GM23338 (cell line): ENCODE data around the gene HEMK1. TPM values are rescaled to one million over a fixed set of nuclear protein-coding genes. Genes with fewer than 3 reads are reported as not detected.

Experiments used
- ATAC-seq: fragments of 200-7000 bp; cut with Tn5 transposase; 3 replicates; pipeline ENCODE4 v1.9.1; 2020
- DNase-seq: peaks from one replicate; pipeline ENCODE4 v3.0.0-alpha.2; 2015; ENCODE audit warnings: low spot score
- H2AFZ ChIP-seq: fragments of 200-600 bp; sonication (generic); 2 replicates; pipeline ENCODE4 v1.8.0; 2016; ENCODE audit warnings: antibody characterized with exemption, mild to moderate bottlenecking, moderate library complexity
- H3F3A ChIP-seq: fragments of 200-600 bp; sonication (generic); replicated peaks from 2 replicates; pipeline ENCODE4 v1.8.0; 2017; ENCODE audit warnings: antibody characterized with exemption, mixed run types, low read depth
- H3K27ac ChIP-seq: fragments of 200-600 bp; sonication (generic); 2 replicates; pipeline ENCODE4 v1.6.1; 2016; ENCODE audit warnings: low read depth
- H3K27me3 ChIP-seq: fragments of 200-600 bp; sonication (generic); 2 replicates; pipeline ENCODE4 v1.8.0; 2016; ENCODE audit warnings: mild to moderate bottlenecking, mixed run types, moderate library complexity; ENCODE audit not compliant: insufficient read depth
- H3K36me3 ChIP-seq: fragments of 200-600 bp; sonication (generic); 2 replicates; pipeline ENCODE4 v1.8.0; 2016; ENCODE audit warnings: mild to moderate bottlenecking; ENCODE audit not compliant: insufficient read depth
- H3K4me1 ChIP-seq: fragments of 200-600 bp; sonication (generic); 2 replicates; pipeline ENCODE4 v1.8.0; 2016; ENCODE audit warnings: mild to moderate bottlenecking, moderate library complexity; ENCODE audit not compliant: insufficient read depth
- H3K4me2 ChIP-seq: fragments of 200-600 bp; sonication (generic); 2 replicates; pipeline ENCODE4 v1.7.1; 2017; ENCODE audit warnings: mixed run types
- H3K4me3 ChIP-seq: fragments of 200-600 bp; sonication (generic); 2 replicates; pipeline ENCODE4 v1.6.1; 2016; ENCODE audit warnings: mixed run types
- H3K79me2 ChIP-seq: fragments of 200-600 bp; sonication (generic); replicated peaks from 2 replicates; pipeline ENCODE4 v1.8.0; 2017; ENCODE audit warnings: mild to moderate bottlenecking; ENCODE audit not compliant: insufficient read depth
- H3K9me2 ChIP-seq: fragments of 200-600 bp; sonication (generic); 2 replicates; pipeline ENCODE4 v1.8.0; 2017; ENCODE audit not compliant: insufficient read depth
- H4K20me1 ChIP-seq: fragments of 200-600 bp; sonication (generic); replicated peaks from 2 replicates; pipeline ENCODE4 v1.8.0; 2017; ENCODE audit warnings: mild to moderate bottlenecking; ENCODE audit not compliant: insufficient read depth
- H3K27ac Mint-ChIP-seq: 2 replicates; pipeline ENCODE4 v1.8.0; 2020; ENCODE audit warnings: inconsistent platforms, mild to moderate bottlenecking, moderate library complexity, mixed read lengths
- H3K27me3 Mint-ChIP-seq: 3 replicates; pipeline ENCODE4 v1.8.0; 2022; ENCODE audit warnings: low read depth, mild to moderate bottlenecking, moderate library complexity, mixed read lengths, inconsistent platforms; ENCODE audit not compliant: insufficient read depth, poor library complexity
- H3K36me3 Mint-ChIP-seq: 3 replicates; pipeline ENCODE4 v1.8.0; 2021; ENCODE audit warnings: low read depth, mild to moderate bottlenecking, inconsistent platforms, moderate library complexity, mixed read lengths
- H3K4me1 Mint-ChIP-seq: 3 replicates; pipeline ENCODE4 v1.8.0; 2020; ENCODE audit warnings: mild to moderate bottlenecking, inconsistent platforms, mixed read lengths
- H3K4me3 Mint-ChIP-seq: 3 replicates; pipeline ENCODE4 v1.8.0; 2021; ENCODE audit warnings: moderate library complexity, mild to moderate bottlenecking, inconsistent platforms, mixed read lengths
- H3K9me3 Mint-ChIP-seq: 3 replicates; pipeline ENCODE4 v1.8.0; 2020; ENCODE audit warnings: moderate library complexity, mild to moderate bottlenecking, inconsistent platforms, mixed read lengths
- CREB1 ChIP-seq: fragments of 250-450 bp; sonication (Bioruptor Pico); IDR thresholded peaks from 2 replicates; pipeline ENCODE4 v1.5.0; 2020; ENCODE audit warnings: low read depth, mild to moderate bottlenecking, moderate library complexity
- EZH2 ChIP-seq: fragments of 200-600 bp; sonication (generic); IDR thresholded peaks from one replicate; pipeline ENCODE4 v1.8.0; 2017; ENCODE audit warnings: antibody characterized with exemption, mild to moderate bottlenecking, low read depth; ENCODE audit not compliant: unreplicated experiment
- JUNB ChIP-seq: IDR thresholded peaks from one replicate; pipeline ENCODE4 v1.6.1; 2016; ENCODE audit warnings: antibody characterized with exemption; ENCODE audit not compliant: unreplicated experiment
- NANOG ChIP-seq: IDR thresholded peaks from 2 replicates; pipeline ENCODE4 v1.6.1; 2016; ENCODE audit warnings: antibody characterized with exemption, borderline replicate concordance
- POLR2AphosphoS5 ChIP-seq: IDR thresholded peaks from 2 replicates; pipeline ENCODE4 v1.6.1; 2016; ENCODE audit warnings: antibody characterized with exemption, low read depth
- ZNF331 ChIP-seq: fragments of 250-450 bp; sonication (Bioruptor Pico); IDR thresholded peaks from 2 replicates; pipeline ENCODE4 v1.5.0; 2020; ENCODE audit warnings: low read depth, mild to moderate bottlenecking, moderate library complexity
- polyA plus RNA-seq: library from polyadenylated mRNA; unstranded; fragments of >200 nt; fragmentation: Nextera tagmentation; extraction: Ambion mirVana; gene quantifications from 2 replicates; pipeline ENCODE4 v1.2.1, GENCODE V29; 2016
- total RNA-seq: library from RNA; depleted of rRNA; stranded (reverse); fragments of >200 nt; shearing (Covaris generic); gene quantifications from 2 replicates; pipeline ENCODE4 v1.2.3, GENCODE V29; 2014
- TF ChIP-seq, protein P1 (sequence below): fragments of 250-450 bp; sonication (Bioruptor Pico); IDR thresholded peaks from 2 replicates; pipeline ENCODE4 v1.5.0; 2020; ENCODE audit warnings: mild to moderate bottlenecking, moderate library complexity
- TF ChIP-seq, protein P2 (sequence below): IDR thresholded peaks from 2 replicates; pipeline ENCODE4 v1.6.1; 2016; ENCODE audit warnings: antibody characterized with exemption
- TF ChIP-seq, protein P3 (sequence below): IDR thresholded peaks from one replicate; pipeline ENCODE4 v1.6.1; 2018; ENCODE audit warnings: antibody characterized with exemption; ENCODE audit not compliant: unreplicated experiment
- TF ChIP-seq, protein P4 (sequence below), 2 experiments: fragments of 200-600 bp in 1 of 2; sonication (generic) in 1 of 2; conservative IDR thresholded peaks; 2 replicates each; pipeline versions ENCODE4 v1.5.1 to v1.6.1; 2016 to 2017; ENCODE audit warnings: antibody characterized with exemption in 2 of 2, low read depth in 2 of 2, mild to moderate bottlenecking in 2 of 2, moderate library complexity in 1 of 2

The HEMK1 gene
- total and polyA plus RNA-seq, 2 experiments from 2014 or later, result 5.6 to 10.1 TPM

DNA sequence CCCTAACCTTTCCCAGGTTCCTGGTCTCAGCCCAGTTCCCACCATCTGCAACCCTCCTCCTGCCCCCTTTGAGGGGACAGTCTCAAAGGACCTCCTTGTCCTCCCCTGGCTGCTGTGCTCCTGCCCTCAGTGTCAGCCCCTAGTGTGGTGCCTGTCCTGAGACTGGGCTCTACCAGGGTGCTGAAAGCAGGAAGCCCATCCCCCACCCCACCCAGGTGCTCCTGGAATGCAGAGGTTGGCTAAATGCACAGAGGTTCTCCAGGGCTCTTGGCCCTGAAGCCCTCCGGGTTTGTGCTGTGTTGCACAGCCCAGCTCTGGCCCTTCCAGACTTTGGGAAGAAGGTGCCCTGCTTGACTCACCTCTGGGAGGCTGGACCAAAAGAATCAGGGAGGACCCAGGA, 23.5 kb upstream of the HEMK1 start (continued):
- no peak for TF ChIP-seq NANOG
- TF ChIP-seq, protein P1, sequence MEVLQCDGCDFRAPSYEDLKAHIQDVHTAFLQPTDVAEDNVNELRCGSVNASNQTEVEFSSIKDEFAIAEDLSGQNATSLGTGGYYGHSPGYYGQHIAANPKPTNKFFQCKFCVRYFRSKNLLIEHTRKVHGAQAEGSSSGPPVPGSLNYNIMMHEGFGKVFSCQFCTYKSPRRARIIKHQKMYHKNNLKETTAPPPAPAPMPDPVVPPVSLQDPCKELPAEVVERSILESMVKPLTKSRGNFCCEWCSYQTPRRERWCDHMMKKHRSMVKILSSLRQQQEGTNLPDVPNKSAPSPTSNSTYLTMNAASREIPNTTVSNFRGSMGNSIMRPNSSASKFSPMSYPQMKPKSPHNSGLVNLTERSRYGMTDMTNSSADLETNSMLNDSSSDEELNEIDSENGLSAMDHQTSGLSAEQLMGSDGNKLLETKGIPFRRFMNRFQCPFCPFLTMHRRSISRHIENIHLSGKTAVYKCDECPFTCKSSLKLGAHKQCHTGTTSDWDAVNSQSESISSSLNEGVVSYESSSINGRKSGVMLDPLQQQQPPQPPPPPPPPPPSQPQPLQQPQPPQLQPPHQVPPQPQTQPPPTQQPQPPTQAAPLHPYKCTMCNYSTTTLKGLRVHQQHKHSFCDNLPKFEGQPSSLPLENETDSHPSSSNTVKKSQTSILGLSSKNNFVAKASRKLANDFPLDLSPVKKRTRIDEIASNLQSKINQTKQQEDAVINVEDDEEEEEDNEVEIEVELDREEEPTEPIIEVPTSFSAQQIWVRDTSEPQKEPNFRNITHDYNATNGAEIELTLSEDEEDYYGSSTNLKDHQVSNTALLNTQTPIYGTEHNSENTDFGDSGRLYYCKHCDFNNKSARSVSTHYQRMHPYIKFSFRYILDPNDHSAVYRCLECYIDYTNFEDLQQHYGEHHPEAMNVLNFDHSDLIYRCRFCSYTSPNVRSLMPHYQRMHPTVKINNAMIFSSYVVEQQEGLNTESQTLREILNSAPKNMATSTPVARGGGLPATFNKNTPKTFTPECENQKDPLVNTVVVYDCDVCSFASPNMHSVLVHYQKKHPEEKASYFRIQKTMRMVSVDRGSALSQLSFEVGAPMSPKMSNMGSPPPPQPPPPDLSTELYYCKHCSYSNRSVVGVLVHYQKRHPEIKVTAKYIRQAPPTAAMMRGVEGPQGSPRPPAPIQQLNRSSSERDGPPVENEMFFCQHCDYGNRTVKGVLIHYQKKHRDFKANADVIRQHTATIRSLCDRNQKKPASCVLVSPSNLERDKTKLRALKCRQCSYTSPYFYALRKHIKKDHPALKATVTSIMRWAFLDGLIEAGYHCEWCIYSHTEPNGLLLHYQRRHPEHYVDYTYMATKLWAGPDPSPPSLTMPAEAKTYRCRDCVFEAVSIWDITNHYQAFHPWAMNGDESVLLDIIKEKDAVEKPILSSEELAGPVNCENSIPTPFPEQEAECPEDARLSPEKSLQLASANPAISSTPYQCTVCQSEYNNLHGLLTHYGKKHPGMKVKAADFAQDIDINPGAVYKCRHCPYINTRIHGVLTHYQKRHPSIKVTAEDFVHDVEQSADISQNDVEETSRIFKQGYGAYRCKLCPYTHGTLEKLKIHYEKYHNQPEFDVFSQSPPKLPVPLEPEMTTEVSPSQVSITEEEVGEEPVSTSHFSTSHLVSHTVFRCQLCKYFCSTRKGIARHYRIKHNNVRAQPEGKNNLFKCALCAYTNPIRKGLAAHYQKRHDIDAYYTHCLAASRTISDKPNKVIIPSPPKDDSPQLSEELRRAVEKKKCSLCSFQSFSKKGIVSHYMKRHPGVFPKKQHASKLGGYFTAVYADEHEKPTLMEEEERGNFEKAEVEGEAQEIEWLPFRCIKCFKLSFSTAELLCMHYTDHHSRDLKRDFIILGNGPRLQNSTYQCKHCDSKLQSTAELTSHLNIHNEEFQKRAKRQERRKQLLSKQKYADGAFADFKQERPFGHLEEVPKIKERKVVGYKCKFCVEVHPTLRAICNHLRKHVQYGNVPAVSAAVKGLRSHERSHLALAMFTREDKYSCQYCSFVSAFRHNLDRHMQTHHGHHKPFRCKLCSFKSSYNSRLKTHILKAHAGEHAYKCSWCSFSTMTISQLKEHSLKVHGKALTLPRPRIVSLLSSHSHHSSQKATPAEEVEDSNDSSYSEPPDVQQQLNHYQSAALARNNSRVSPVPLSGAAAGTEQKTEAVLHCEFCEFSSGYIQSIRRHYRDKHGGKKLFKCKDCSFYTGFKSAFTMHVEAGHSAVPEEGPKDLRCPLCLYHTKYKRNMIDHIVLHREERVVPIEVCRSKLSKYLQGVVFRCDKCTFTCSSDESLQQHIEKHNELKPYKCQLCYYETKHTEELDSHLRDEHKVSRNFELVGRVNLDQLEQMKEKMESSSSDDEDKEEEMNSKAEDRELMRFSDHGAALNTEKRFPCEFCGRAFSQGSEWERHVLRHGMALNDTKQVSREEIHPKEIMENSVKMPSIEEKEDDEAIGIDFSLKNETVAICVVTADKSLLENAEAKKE, result no peak
- TF ChIP-seq EZH2, result no peak
- no peak for TF ChIP-seq POLR2AphosphoS5
- TF ChIP-seq, protein P2, sequence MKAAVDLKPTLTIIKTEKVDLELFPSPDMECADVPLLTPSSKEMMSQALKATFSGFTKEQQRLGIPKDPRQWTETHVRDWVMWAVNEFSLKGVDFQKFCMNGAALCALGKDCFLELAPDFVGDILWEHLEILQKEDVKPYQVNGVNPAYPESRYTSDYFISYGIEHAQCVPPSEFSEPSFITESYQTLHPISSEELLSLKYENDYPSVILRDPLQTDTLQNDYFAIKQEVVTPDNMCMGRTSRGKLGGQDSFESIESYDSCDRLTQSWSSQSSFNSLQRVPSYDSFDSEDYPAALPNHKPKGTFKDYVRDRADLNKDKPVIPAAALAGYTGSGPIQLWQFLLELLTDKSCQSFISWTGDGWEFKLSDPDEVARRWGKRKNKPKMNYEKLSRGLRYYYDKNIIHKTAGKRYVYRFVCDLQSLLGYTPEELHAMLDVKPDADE, result no peak
- no peak for TF ChIP-seq CREB1 (CRISPR knock-in tag)

DNA sequence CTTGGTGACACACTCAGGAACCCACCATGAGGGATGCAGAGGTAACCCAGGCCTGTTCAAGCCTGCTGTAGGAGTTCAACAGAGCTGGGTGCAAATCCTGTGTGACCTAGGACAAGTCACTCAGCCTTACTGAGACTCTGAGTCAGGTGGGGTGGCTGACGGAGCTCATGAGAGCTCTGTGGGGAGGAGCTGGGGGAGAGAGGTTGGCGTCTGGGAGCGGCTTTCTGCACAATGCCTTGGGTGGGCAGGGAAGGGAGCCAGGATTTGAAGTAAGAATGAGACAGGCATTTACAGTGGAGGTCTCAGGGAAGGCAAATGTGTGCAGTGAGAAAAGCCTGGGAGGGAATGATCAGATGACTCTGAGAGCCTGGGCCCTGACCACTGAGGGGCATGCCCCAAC, 20.1 kb upstream of the HEMK1 start:
- ATAC-seq, result no peak
- H3K9me2 ChIP-seq, result no peaks in the 10 kb centered on the region
- no peaks in the 10 kb centered on the region for H3K79me2 ChIP-seq
- H3K36me3 ChIP-seq, result no peaks in the 10 kb centered on the region
- peaks cover 7% of the 10 kb centered on the region; the same call in 1 of the 2 replicates for H3K4me1 ChIP-seq
- Mint-ChIP-seq H3K27ac (no peak overlapping the region), H3K27me3 (peaks cover 8% of the 10 kb centered on the region), H3K36me3 (no peaks in the 10 kb centered on the region), H3K4me3 (no peak overlapping the region), H3K4me1 (peaks cover 10% of the 10 kb centered on the region), H3K9me3 (no peaks in the 10 kb centered on the region)
- no peaks in the 10 kb centered on the region for H3F3A ChIP-seq
- H3K27ac ChIP-seq, result no peak overlapping the region
- H4K20me1 ChIP-seq, result no peaks in the 10 kb centered on the region
- DNase-seq, result no peak
- no peaks in the 10 kb centered on the region for H3K27me3 ChIP-seq
- H3K4me3 ChIP-seq, result no peak overlapping the region
- H2AFZ ChIP-seq, result no peak overlapping the region
- H3K4me2 ChIP-seq, result no peak overlapping the region
- TF ChIP-seq, protein P3, sequence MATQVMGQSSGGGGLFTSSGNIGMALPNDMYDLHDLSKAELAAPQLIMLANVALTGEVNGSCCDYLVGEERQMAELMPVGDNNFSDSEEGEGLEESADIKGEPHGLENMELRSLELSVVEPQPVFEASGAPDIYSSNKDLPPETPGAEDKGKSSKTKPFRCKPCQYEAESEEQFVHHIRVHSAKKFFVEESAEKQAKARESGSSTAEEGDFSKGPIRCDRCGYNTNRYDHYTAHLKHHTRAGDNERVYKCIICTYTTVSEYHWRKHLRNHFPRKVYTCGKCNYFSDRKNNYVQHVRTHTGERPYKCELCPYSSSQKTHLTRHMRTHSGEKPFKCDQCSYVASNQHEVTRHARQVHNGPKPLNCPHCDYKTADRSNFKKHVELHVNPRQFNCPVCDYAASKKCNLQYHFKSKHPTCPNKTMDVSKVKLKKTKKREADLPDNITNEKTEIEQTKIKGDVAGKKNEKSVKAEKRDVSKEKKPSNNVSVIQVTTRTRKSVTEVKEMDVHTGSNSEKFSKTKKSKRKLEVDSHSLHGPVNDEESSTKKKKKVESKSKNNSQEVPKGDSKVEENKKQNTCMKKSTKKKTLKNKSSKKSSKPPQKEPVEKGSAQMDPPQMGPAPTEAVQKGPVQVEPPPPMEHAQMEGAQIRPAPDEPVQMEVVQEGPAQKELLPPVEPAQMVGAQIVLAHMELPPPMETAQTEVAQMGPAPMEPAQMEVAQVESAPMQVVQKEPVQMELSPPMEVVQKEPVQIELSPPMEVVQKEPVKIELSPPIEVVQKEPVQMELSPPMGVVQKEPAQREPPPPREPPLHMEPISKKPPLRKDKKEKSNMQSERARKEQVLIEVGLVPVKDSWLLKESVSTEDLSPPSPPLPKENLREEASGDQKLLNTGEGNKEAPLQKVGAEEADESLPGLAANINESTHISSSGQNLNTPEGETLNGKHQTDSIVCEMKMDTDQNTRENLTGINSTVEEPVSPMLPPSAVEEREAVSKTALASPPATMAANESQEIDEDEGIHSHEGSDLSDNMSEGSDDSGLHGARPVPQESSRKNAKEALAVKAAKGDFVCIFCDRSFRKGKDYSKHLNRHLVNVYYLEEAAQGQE, result no peak
- no peak for TF ChIP-seq JUNB
- no peak for TF ChIP-seq CREB1 (CRISPR knock-in tag)
- TF ChIP-seq, protein P2, result no peak
- TF ChIP-seq EZH2, result no peak
- TF ChIP-seq NANOG, result no peak
- no peak for TF ChIP-seq POLR2AphosphoS5
- TF ChIP-seq, protein P4, sequence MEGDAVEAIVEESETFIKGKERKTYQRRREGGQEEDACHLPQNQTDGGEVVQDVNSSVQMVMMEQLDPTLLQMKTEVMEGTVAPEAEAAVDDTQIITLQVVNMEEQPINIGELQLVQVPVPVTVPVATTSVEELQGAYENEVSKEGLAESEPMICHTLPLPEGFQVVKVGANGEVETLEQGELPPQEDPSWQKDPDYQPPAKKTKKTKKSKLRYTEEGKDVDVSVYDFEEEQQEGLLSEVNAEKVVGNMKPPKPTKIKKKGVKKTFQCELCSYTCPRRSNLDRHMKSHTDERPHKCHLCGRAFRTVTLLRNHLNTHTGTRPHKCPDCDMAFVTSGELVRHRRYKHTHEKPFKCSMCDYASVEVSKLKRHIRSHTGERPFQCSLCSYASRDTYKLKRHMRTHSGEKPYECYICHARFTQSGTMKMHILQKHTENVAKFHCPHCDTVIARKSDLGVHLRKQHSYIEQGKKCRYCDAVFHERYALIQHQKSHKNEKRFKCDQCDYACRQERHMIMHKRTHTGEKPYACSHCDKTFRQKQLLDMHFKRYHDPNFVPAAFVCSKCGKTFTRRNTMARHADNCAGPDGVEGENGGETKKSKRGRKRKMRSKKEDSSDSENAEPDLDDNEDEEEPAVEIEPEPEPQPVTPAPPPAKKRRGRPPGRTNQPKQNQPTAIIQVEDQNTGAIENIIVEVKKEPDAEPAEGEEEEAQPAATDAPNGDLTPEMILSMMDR (conservative IDR thresholded peaks at IDR 0.05; ENCODE audit: low read depth in 2 of 2), result no peak
- TF ChIP-seq ZNF331 (CRISPR knock-in tag), result no peak
